GM12878 (cell line): Measurements from ENCODE around the gene INF2. TPM values are rescaled to one million over a fixed set of nuclear protein-coding genes. Genes with fewer than 3 reads are reported as not detected.

Experiments used
- ATAC-seq: fragments of 200-7000 bp; cut with Tn5 transposase; 3 replicates; pipeline ENCODE4 v1.9.1; 2020; ENCODE audit warnings: mild to moderate bottlenecking, moderate library complexity
- BruUV-seq: library from RNA; stranded (reverse); fragments of 400-500 nt; replicated peaks from 2 replicates; lab custom pipeline; 2021; lab: Mats Ljungman, UMichigan
- CTCF ChIA-PET: fragments of 300-600 bp; sonication (Branson Sonifier 250); formaldehyde crosslinking; extraction: SDS; loops from one replicate; lab custom pipeline; 2021; ENCODE audit warnings: inconsistent platforms; lab: Yijun Ruan, JAX
- POLR2A ChIA-PET: fragments of 350-600 bp; formaldehyde crosslinking; extraction: SDS; loops from one replicate; lab custom pipeline; 2021; ENCODE audit warnings: inconsistent platforms; lab: Charles Lee
- RAD21 ChIA-PET: fragments of 300-600 bp; sonication (Branson Sonifier 250); formaldehyde crosslinking; loops from one replicate; lab custom pipeline; 2023; ENCODE audit warnings: antibody characterized with exemption; ENCODE audit not compliant: unreplicated experiment; lab: Charles Lee
- SMC1A ChIA-PET: fragments of 300-600 bp; sonication (Branson Sonifier 250); formaldehyde crosslinking; loops from one replicate; lab custom pipeline; 2023; ENCODE audit not compliant: unreplicated experiment, uncharacterized antibody; lab: Charles Lee
- DNase-seq: peaks from one replicate; pipeline ENCODE4 v3.0.0-alpha.2; 2011; ENCODE audit warnings: low read depth, low spot score
- FAIRE-seq: peaks from 3 replicates; lab custom pipeline; 2011; peaks lifted over from hg19 to GRCh38; lab: Jason Lieb, UNC
- H2AFZ ChIP-seq: 2 replicates; pipeline ENCODE4 v1.6.0; 2011; ENCODE audit warnings: low read depth, low read length, control low read depth; ENCODE audit not compliant: control insufficient read depth
- H3K27ac ChIP-seq: 2 replicates; pipeline ENCODE4 v1.5.1; 2011; ENCODE audit warnings: control low read depth; ENCODE audit not compliant: control insufficient read depth, insufficient read depth
- H3K27me3 ChIP-seq, 2 experiments: replicated peaks in 1 of 2; 2 replicates each; pipeline versions ENCODE4 v1.6.0 to v1.6.1; 2011; ENCODE audit warnings: low read length in 1 of 2; ENCODE audit not compliant: control insufficient read depth in 2 of 2, insufficient read depth in 2 of 2
- H3K36me3 ChIP-seq, 2 experiments: 2 replicates each; pipeline ENCODE4 v1.5.1; 2011; ENCODE audit warnings: low read length in 1 of 2; ENCODE audit not compliant: control insufficient read depth in 2 of 2, insufficient read depth in 2 of 2
- H3K4me1 ChIP-seq: 2 replicates; pipeline ENCODE4 v1.6.1; 2011; ENCODE audit warnings: mild to moderate bottlenecking, low read length, moderate library complexity, mixed read lengths; ENCODE audit not compliant: control insufficient read depth, insufficient read depth
- H3K4me2 ChIP-seq: 2 replicates; pipeline ENCODE4 v1.6.0; 2011; ENCODE audit warnings: control low read depth; ENCODE audit not compliant: control insufficient read depth, insufficient read depth
- H3K4me3 ChIP-seq: fragments of 200-600 bp; sonication (generic); 2 replicates; pipeline ENCODE4 v1.5.1; 2016
- H3K79me2 ChIP-seq: 2 replicates; pipeline ENCODE4 v1.6.0; 2011; ENCODE audit warnings: low read length; ENCODE audit not compliant: control insufficient read depth, insufficient read depth
- H3K9ac ChIP-seq: 2 replicates; pipeline ENCODE4 v1.8.0; 2011; ENCODE audit warnings: low read length, control low read depth, mixed read lengths; ENCODE audit not compliant: control insufficient read depth, insufficient read depth
- H3K9me3 ChIP-seq: replicated peaks from 3 replicates; pipeline ENCODE4 v1.5.1; 2011; ENCODE audit warnings: mild to moderate bottlenecking, low read length; ENCODE audit not compliant: control insufficient read depth, insufficient read depth
- H4K20me1 ChIP-seq: 2 replicates; pipeline ENCODE4 v1.6.0; 2011; ENCODE audit not compliant: control insufficient read depth, insufficient read depth
- CREM ChIP-seq: IDR thresholded peaks from 2 replicates; pipeline ENCODE4 v1.6.1; 2014; ENCODE audit warnings: antibody characterized with exemption, low read depth
- IRF5 ChIP-seq: fragments of 450-650 bp; IDR thresholded peaks from 2 replicates; pipeline ENCODE4 v1.6.1; 2017; ENCODE audit warnings: borderline replicate concordance
- RB1 ChIP-seq: fragments of 450-650 bp; formaldehyde crosslinking; IDR thresholded peaks from 2 replicates; pipeline ENCODE4 v1.6.1; 2017; ENCODE audit warnings: mild to moderate bottlenecking, borderline replicate concordance
- RBBP5 ChIP-seq: fragments of 200-600 bp; sonication (generic); conservative IDR thresholded peaks from 2 replicates; pipeline ENCODE4 v1.6.1; 2016
- RELA ChIP-seq: fragments of 450-650 bp; IDR thresholded peaks from 2 replicates; pipeline ENCODE4 v1.8.0; 2014; ENCODE audit warnings: borderline replicate concordance; ENCODE audit not compliant: partially characterized antibody
- SIN3A ChIP-seq: IDR thresholded peaks from 2 replicates; pipeline ENCODE4 v1.6.1; 2012; ENCODE audit warnings: low read depth, low read length, improper control_type of control experiment
- SMAD1 ChIP-seq: fragments of 450-650 bp; IDR thresholded peaks from 2 replicates; pipeline ENCODE4 v1.6.1; 2018; ENCODE audit warnings: mild to moderate bottlenecking, low read depth; ENCODE audit not compliant: partially characterized antibody
- SMC3 ChIP-seq: IDR thresholded peaks from 2 replicates; pipeline ENCODE4 v1.6.1; 2011; ENCODE audit warnings: low read length, improper control_type of control experiment, borderline replicate concordance
- STAT1 ChIP-seq: fragments of 450-650 bp; conservative IDR thresholded peaks from 2 replicates; pipeline ENCODE4 v1.6.1; 2014; ENCODE audit warnings: antibody characterized with exemption, mild to moderate bottlenecking
- ZNF687 ChIP-seq: fragments of 450-650 bp; IDR thresholded peaks from 2 replicates; pipeline ENCODE4 v1.6.1; 2017; ENCODE audit warnings: mild to moderate bottlenecking, moderate library complexity
- WGBS: methylation state at CpG from one replicate; pipeline ENCODE4 v1.1.6; 2016; ENCODE audit warnings: low lambda C conversion rate; ENCODE audit not compliant: insufficient replicate concordance, insufficient coverage; ENCODE audit errors: missing lambda C conversion rate; 5-methylcytosine and 5-hydroxymethylcytosine counted together
- in situ Hi-C: fragments of 300-500 bp; cut with MboI; formaldehyde crosslinking; loops from 9 replicates; pipeline ENCODE4 v1.14.3; 2018; ENCODE audit warnings: mixed read lengths
- intact Hi-C: fragments of 100-400 bp; cut with micrococcal nuclease; formaldehyde crosslinking; loops from one replicate; pipeline ENCODE4 v1.14.2; 2022; ENCODE audit not compliant: unreplicated experiment
- polyA plus RNA-seq, 11 experiments: library from polyadenylated mRNA; depleted of rRNA in 4 of 11; unstranded in 6 of 11; stranded (reverse) in 5 of 11; fragments of >200 nt; fragmentation: Nextera tagmentation in 4 of 11; fragmentation: Illumina TruSeq in 1 of 11; extraction: Ambion mirVana in 4 of 11; extraction: Trizol in 1 of 11; gene quantifications; 1 replicate in 1 of 11; 2 replicates in 10 of 11; pipeline versions ENCODE4 v1.2.1 to v1.2.3, GENCODE V29; 2011 to 2016; ENCODE audit warnings: inconsistent platforms in 2 of 11, missing spikeins in 2 of 11, low read depth in 1 of 11
- total RNA-seq, 4 experiments: library from RNA; depleted of rRNA in 3 of 4; stranded (reverse); fragments of >200 nt in 3 of 4; fragmentation: Illumina TruSeq in 1 of 4; extraction: Trizol in 1 of 4; gene quantifications; 2 replicates each; pipeline versions ENCODE4 v1.2.1 to v1.2.3, GENCODE V29; 2013 to 2021
- TF ChIP-seq, protein P1 (sequence below): IDR thresholded peaks from 2 replicates; pipeline ENCODE4 v1.6.1; 2011; ENCODE audit warnings: low read depth, low read length, improper control_type of control experiment, borderline replicate concordance
- TF ChIP-seq, protein P2 (sequence below): IDR thresholded peaks from 2 replicates; pipeline ENCODE4 v1.6.1; 2012; ENCODE audit warnings: low read depth, low read length, improper control_type of control experiment

Gene INF2
- total and polyA plus RNA-seq, 10 of the 15 experiments (the other 5 are each of a cell fraction or from before 2014, with no cell fraction given): 0.72 to 43.2 (median 8.3) TPM

DNA sequence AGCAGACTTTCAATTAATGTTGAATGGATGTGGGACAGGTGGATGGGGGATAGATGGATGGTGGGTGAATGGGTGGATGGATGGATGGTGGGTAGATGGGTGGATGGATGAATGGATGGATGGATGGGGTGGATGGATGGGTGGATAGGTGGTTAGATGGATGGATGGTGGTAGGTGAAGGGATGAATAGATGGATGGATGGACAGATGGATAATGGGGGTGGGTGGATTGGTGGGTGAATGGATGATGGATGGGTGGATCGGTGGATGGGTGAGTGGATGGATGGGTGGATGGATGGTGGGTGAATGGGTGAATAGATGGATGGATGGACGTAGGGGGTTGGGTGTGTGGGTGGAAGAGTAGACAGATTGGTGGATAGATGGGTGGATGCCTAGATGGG is 14.0 kb upstream of the INF2 start:
- H3K27ac ChIP-seq: no peak overlapping the region
- H3K4me2 ChIP-seq: no peak overlapping the region
- H3K4me3 ChIP-seq: no peak overlapping the region
- ChIA-PET POLR2A (interaction anchor here (0.8 kb wide), 1 partner anchor 18 kb away, joined by 5 read pairs; no protein-coding TSS in a partner anchor), SMC1A (interaction anchor here (1.6 kb wide), 1 partner anchor 15 kb away, joined by 3 read pairs; no protein-coding TSS in a partner anchor), CTCF (interaction anchor here (0.6 to 8.3 kb wide), 2 partner anchors 16 to 286 kb away, joined by 3 to 72 read pairs; no protein-coding TSS in a partner anchor), RAD21 (interaction anchor here (1.2 kb wide), 1 partner anchor 17 kb away, joined by 3 read pairs; no protein-coding TSS in a partner anchor)
- H3K27me3 ChIP-seq: no peaks in the 10 kb centered on the region; a peak in 1 of 4 replicates
- H4K20me1 ChIP-seq: no peaks in the 10 kb centered on the region
- TF ChIP-seq RB1 (no peak), RELA (no peak), RBBP5 (no peak), SMC3 (no peak), SIN3A (no peak), STAT1 (no peak), IRF5 (no peak), ZNF687 (no peak), CREM (no peak), SMAD1 (no peak)
- TF ChIP-seq, protein P1, sequence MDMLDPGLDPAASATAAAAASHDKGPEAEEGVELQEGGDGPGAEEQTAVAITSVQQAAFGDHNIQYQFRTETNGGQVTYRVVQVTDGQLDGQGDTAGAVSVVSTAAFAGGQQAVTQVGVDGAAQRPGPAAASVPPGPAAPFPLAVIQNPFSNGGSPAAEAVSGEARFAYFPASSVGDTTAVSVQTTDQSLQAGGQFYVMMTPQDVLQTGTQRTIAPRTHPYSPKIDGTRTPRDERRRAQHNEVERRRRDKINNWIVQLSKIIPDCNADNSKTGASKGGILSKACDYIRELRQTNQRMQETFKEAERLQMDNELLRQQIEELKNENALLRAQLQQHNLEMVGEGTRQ: no peak
- TF ChIP-seq, protein P2, sequence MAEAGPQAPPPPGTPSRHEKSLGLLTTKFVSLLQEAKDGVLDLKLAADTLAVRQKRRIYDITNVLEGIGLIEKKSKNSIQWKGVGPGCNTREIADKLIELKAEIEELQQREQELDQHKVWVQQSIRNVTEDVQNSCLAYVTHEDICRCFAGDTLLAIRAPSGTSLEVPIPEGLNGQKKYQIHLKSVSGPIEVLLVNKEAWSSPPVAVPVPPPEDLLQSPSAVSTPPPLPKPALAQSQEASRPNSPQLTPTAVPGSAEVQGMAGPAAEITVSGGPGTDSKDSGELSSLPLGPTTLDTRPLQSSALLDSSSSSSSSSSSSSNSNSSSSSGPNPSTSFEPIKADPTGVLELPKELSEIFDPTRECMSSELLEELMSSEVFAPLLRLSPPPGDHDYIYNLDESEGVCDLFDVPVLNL: no peak
- no peak for ATAC-seq
- no TSS peak for BruUV-seq
- no peak for DNase-seq
- H3K4me1 ChIP-seq: peaks cover 23% of the 10 kb centered on the region
- no peak overlapping the region for H2AFZ ChIP-seq
- intact Hi-C loops: no loop called here
- no peaks in the 10 kb centered on the region for H3K79me2 ChIP-seq
- peaks cover 4% of the 10 kb centered on the region; the same call in 1 of the 3 replicates for H3K9me3 ChIP-seq
- no peak for FAIRE-seq
- in situ Hi-C loops: no loop called here
- WGBS: 94% methylated on average over 2 of the region's 2 CpGs
- no peak overlapping the region for H3K9ac ChIP-seq
- no peaks in the 10 kb centered on the region for H3K36me3 ChIP-seq
